Aortic smooth muscle cell (primary cell): ENCODE data around the gene SLC26A1. TPM values are rescaled to one million over a fixed set of nuclear protein-coding genes. Genes with fewer than 3 reads are reported as not detected.

Source experiments
- total RNA-seq: library from RNA; depleted of rRNA; stranded (reverse); fragments of >200 nt; gene quantifications from 2 replicates; pipeline ENCODE4 v1.2.3, GENCODE V29; 2014

SLC26A1 gene, protein sequence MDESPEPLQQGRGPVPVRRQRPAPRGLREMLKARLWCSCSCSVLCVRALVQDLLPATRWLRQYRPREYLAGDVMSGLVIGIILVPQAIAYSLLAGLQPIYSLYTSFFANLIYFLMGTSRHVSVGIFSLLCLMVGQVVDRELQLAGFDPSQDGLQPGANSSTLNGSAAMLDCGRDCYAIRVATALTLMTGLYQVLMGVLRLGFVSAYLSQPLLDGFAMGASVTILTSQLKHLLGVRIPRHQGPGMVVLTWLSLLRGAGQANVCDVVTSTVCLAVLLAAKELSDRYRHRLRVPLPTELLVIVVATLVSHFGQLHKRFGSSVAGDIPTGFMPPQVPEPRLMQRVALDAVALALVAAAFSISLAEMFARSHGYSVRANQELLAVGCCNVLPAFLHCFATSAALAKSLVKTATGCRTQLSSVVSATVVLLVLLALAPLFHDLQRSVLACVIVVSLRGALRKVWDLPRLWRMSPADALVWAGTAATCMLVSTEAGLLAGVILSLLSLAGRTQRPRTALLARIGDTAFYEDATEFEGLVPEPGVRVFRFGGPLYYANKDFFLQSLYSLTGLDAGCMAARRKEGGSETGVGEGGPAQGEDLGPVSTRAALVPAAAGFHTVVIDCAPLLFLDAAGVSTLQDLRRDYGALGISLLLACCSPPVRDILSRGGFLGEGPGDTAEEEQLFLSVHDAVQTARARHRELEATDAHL
- 0.12 and 0.26 TPM in 2 replicates for total RNA-seq

DNA sequence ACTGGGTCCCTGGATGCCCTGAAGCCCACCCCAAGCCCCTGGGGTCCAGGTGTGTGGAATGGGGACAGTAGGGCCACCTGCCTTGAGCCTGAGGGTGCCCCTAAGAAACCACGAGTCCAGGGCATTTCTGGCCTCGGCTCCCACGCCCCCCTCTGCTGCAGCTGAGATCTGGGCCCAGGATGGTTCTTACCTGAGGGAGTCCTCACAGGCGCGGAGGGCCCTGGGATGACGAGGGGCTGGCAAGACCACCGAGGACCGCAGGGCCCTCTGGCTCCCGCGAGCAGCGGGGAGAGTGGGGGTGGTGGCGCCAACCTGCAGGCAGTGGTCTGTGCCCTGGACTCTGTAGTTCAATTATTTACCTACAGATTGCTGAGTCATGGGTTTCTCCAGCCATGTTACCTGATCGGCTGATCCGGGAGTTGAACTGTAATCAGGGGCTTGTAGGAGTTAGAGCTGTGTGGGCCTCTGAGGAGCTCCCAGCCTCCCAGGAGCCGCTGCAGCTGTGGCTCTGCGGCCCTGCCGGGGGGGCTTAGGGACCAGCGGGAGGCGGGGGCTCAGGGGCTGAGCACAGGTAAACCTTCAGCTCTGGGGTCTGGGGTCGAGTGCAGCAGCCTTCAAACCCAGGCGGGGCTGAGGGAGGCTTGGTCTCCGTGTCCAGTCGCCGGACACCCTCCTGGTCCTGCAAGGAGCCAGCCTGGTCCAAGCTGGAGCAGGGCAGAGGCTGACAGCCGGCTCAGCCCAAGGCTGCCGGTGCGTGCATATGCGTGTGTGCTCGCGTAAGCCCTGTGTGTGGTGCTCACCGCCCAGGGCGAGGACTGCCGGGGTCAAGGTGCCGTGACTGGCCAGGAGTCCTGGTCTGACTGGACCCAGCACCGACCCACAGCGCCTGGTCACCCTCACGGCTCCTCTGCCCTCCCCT lies at the start of gene SLC26A1:
Gene SLC26A1 (minus strand): TSS at position 294 of the 919 bp plus-strand sequence. CDS start 1,701 bp downstream, outside the sequence.

DNA sequence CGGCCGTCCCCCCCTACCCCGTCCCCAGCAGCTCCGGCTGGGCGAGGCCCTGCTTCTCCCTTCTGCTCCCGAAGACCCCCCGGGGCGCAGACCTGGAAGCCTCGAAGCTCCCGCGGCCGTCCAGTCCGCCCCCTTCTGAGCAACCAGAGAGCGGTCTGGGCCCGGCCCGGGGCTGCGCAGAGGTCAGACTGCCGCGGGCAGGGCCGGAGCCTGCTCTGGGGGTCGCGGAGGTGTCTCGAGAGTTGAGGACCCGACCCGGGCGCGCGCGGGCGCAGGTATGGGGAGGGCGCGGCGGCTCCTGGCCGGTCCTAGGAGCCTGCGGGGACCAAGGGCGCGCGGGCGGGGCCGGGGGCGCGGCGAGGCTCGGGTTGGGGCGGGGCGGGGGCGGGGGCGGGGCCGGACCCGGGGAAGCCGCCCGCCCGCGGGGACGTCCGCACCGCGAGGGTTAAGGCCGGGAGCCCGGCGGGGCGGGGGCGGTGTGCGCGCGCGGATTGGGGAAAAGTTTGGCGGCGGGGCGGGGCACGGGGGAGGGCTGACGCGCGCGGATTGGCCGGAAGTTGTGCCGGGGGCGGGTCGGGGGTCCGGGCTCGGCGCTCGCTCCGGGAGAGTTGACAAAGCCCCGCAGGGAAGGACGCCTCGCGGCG lies 17.9 kb upstream of the SLC26A1 start, which contains the start of gene FGFRL1:
Gene FGFRL1 (plus strand): TSS at position 605 of the 644 bp plus-strand sequence. CDS start 860 bp downstream, outside the sequence.

DNA sequence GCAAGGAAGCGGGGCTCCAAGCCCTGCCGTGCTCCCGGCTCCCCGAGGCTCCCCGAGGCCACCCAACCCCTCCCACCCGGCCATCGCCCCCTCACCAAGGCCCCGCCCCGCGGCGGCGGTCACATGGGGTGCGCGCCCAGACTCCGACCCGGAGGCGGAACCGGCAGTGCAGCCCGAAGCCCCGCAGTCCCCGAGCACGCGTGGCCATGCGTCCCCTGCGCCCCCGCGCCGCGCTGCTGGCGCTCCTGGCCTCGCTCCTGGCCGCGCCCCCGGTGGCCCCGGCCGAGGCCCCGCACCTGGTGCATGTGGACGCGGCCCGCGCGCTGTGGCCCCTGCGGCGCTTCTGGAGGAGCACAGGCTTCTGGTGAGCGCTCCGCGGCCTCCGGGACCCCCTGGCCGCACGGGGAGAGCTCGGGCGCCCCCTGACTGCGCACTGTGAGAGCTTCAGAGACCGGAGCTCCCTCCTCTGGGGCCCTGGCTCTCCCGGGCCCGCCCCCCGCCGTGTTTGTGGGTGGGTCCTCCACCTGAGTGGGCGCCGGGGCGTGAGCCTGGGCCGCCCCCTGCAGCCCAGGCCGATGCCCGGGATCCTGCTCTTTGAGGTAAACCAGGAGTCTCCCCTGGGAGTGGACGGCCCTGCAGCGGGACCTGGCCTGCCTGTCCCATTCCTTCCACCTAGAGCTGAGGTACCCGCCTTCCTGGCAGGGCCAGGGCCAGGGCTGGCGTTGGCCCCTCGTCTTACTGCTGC lies 6.2 kb downstream of the SLC26A1 start, which contains the start of gene IDUA:
Gene IDUA (plus strand): TSS at position 166 of the 745 bp plus-strand sequence. CDS start 41 bp downstream, at position 207.

DNA sequence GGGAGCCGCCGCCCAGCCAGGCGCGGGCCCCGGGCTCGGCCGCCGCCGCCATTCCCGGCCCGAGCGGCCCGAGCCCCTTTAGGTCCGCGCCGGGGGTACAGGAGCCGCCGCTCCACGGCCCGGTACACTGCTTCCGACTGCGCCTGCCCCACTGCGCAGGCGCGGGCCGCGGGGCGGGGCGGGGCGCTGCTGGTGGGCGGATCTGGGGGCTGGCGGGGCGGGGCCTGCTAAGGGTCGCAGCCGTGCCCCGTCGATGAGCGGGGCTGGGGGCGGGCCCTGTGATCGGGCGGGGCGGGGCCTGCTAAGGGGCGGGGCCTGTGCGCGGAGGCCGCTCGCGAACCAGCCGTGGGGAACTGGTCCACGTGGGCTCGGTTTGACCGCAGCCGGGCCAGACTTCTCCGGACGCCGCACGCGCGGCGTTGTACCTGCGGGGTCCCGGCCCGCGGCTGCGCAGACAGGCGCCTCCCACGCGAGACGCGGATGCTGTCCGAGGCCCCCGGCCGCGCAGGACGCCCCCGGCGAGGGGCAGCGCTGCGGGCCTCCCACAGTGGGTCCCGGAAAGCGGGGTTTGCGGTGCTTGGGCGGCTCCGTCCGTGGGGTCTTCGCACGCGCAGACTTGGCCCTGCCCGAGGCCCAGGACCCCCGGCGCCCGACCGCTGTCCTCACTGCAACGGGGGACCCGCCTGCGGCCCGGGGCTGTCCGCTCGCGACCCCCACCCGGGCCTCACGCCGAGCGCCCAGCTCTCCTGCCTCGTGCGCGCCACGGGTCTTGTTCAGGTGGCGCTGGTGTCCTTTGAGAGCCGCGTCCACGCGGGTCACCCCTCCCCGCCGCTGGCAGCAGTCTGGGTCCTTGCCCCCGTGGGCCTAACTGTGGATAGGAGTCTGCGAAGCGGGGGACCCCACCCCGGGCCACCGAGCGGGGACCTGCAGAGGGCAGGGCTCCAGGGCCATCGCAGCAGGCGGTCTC lies 19.5 kb downstream of the SLC26A1 start, which contains the start of gene DGKQ:
Gene DGKQ (minus strand): TSS at position 139 of the 967 bp plus-strand sequence. CDS start 87 bp downstream, at position 52.

Other genes starting within 250 kb of the SLC26A1 start
- gene CPLX1, start 167.3 kb downstream of the SLC26A1 start, total RNA-seq: not detected in 2 replicates
- gene GAK, start 61.1 kb downstream of the SLC26A1 start, total RNA-seq: 54.9 and 58.3 TPM in 2 replicates
- 15.7 and 16.7 TPM in 2 replicates for gene TMEM175, start 60.9 kb downstream of the SLC26A1 start, total RNA-seq
- gene DGKQ, start 19.8 kb downstream of the SLC26A1 start, total RNA-seq: 12.9 and 14.0 TPM in 2 replicates
- gene IDUA, start 6.4 kb downstream of the SLC26A1 start, total RNA-seq: 8.4 and 10.6 TPM in 2 replicates
- 15.7 and 19.6 TPM in 2 replicates for gene FGFRL1, start 18.2 kb upstream of the SLC26A1 start, total RNA-seq
- gene RNF212, start 120.2 kb upstream of the SLC26A1 start, total RNA-seq: 0.44 and 0.53 TPM in 2 replicates
- 1.4 and 2.6 TPM in 2 replicates for gene SPON2, start 179.2 kb upstream of the SLC26A1 start, total RNA-seq